ENCODE measurements around the gene RNF214. TPM values are rescaled to one million over a fixed set of nuclear protein-coding genes. Genes with fewer than 3 reads are reported as not detected.

RNF214 gene
- total RNA-seq, 1 experiment from 2014 or later: 7.4 TPM

DNA sequence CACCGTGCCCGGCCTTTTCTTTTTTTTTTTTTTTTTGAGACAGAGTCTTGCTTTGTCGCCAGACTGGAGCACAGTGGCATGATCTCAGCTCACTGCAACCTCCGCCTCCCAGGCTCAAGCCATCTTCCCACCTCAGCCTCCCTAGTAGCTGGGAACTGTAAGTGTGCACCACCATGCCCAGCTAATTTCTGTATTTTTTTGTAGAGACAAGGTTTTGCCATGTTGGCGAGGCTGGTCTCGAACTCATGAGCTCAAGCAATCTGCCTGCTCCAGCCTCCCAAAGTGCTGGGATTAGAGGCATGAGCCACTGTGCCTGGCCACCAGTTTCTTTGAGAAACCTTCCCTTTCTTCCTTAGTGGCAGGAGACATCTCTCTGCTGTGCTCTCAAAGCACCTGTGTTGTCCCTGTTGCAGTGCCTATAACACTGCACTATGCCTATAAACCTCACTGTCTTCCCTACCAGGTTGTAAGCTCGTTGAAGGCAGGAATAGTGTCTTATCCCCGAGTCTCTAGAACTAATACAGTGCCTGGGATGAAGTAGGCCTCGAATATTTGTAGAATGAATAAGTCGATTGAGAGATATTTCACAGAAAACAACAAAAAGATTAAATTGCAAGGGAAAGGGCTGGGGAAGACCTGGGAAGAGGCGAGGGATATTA, 19.6 kb upstream of the RNF214 start:
- Histone ChIP-seq H4K20me1 (ENCODE audit: low read length) (no peaks in the 10 kb centered on the region), H3K9me2 (replicated peaks; ENCODE audit: low read length) (no peaks in the 10 kb centered on the region), H3K4me3 (ENCODE audit: low read length) (no peak overlapping the region), H3K4me1 (ENCODE audit: insufficient read depth, low read length) (no peaks in the 10 kb centered on the region), H3K79me2 (ENCODE audit: low read length) (no peaks in the 10 kb centered on the region), H3K9me3 (ENCODE audit: low read length) (no peaks in the 10 kb centered on the region), H3K27me3 (ENCODE audit: low read length) (no peaks in the 10 kb centered on the region), H3K9ac (ENCODE audit: low read length) (no peak overlapping the region), H3F3A (ENCODE audit: low read length, unreplicated experiment) (no peaks in the 10 kb centered on the region), H3K36me3 (ENCODE audit: low read depth, low read length) (peaks cover 26% of the 10 kb centered on the region; the same call in 1 of the 2 replicates), H3K4me2 (ENCODE audit: low read length) (no peak overlapping the region), H3K27ac (ENCODE audit: low read length) (no peak overlapping the region), H2AFZ (ENCODE audit: low read length) (no peak overlapping the region)
- TF ChIP-seq EZH2phosphoT487 (IDR thresholded peaks at IDR 0.05; ENCODE audit: borderline replicate concordance, low read length) (no peak), EZH2 (IDR thresholded peaks at IDR 0.05; ENCODE audit: low read length, unreplicated experiment) (no peak)
- TF ChIP-seq, protein P1, sequence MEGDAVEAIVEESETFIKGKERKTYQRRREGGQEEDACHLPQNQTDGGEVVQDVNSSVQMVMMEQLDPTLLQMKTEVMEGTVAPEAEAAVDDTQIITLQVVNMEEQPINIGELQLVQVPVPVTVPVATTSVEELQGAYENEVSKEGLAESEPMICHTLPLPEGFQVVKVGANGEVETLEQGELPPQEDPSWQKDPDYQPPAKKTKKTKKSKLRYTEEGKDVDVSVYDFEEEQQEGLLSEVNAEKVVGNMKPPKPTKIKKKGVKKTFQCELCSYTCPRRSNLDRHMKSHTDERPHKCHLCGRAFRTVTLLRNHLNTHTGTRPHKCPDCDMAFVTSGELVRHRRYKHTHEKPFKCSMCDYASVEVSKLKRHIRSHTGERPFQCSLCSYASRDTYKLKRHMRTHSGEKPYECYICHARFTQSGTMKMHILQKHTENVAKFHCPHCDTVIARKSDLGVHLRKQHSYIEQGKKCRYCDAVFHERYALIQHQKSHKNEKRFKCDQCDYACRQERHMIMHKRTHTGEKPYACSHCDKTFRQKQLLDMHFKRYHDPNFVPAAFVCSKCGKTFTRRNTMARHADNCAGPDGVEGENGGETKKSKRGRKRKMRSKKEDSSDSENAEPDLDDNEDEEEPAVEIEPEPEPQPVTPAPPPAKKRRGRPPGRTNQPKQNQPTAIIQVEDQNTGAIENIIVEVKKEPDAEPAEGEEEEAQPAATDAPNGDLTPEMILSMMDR (conservative IDR thresholded peaks at IDR 0.05; ENCODE audit: low read depth, low read length): no peak
- intact Hi-C loops (cut with micrococcal nuclease): no loop called here
- no TSS peak for BruUV-seq (replicated peaks)
- ChIA-PET CTCF (no interaction called here), POLR2A (ENCODE audit: unreplicated experiment) (no interaction called here)
- DNase-seq (no peak), ATAC-seq (no peak)

- ATAC-seq (no peak), DNase-seq (no peak)
- intact Hi-C loops (cut with micrococcal nuclease): no loop called here
- H3K27me3 ChIP-seq (ENCODE audit: low read length): no peaks in the 10 kb centered on the region
- TF ChIP-seq EZH2 (IDR thresholded peaks at IDR 0.05; ENCODE audit: low read length, unreplicated experiment) (no peak), EZH2phosphoT487 (IDR thresholded peaks at IDR 0.05; ENCODE audit: borderline replicate concordance, low read length) (no peak)
- TF ChIP-seq, protein P1 (conservative IDR thresholded peaks at IDR 0.05; ENCODE audit: low read depth, low read length): no peak
- ChIA-PET POLR2A (ENCODE audit: unreplicated experiment) (interaction anchor here (0.7 kb wide), 1 partner anchor 145 kb away, joined by 5 read pairs; no protein-coding TSS in a partner anchor), CTCF (interaction anchor here (0.6 kb wide), 1 partner anchor 29 kb away, joined by 4 read pairs; no protein-coding TSS in a partner anchor)
- no peak overlapping the region for H2AFZ ChIP-seq (ENCODE audit: low read length)
- H3K9ac ChIP-seq (ENCODE audit: low read length): no peak overlapping the region
- no peaks in the 10 kb centered on the region for H3K79me2 ChIP-seq (ENCODE audit: low read length)
- H3F3A ChIP-seq (ENCODE audit: low read length, unreplicated experiment): no peaks in the 10 kb centered on the region
- H3K4me1 ChIP-seq (ENCODE audit: insufficient read depth, low read length): no peaks in the 10 kb centered on the region
- H3K4me2 ChIP-seq (ENCODE audit: low read length): no peak overlapping the region
- H3K27ac ChIP-seq (ENCODE audit: low read length): no peak overlapping the region
- H4K20me1 ChIP-seq (ENCODE audit: low read length): no peaks in the 10 kb centered on the region
- BruUV-seq (replicated peaks): no TSS peak
- H3K4me3 ChIP-seq (ENCODE audit: low read length): no peak overlapping the region
- H3K36me3 ChIP-seq (ENCODE audit: low read depth, low read length): peaks cover 43% of the 10 kb centered on the region; the same call in 1 of the 2 replicates
- no peaks in the 10 kb centered on the region for H3K9me3 ChIP-seq (ENCODE audit: low read length)
- no peaks in the 10 kb centered on the region for H3K9me2 ChIP-seq (replicated peaks; ENCODE audit: low read length)
Observed at GRCh38 chr11:117214404-117215110, 17.9 kb upstream of the RNF214 start.

All from PC-3 (cell line).